Spinal cord (tissue), 10 donors: ENCODE results near the gene CELF4. TPM values are rescaled to one million over a fixed set of nuclear protein-coding genes. Genes with fewer than 3 reads are reported as not detected.

Experiments
- DNase-seq, 6 donors: peaks; one replicate each; pipeline versions ENCODE4 v3.0.0 to v3.0.0-alpha.2; 2013 to 2015; ENCODE audit warnings: low spot score in 6 of 6, low read depth in 4 of 6
- H3K27ac ChIP-seq: one replicate; pipeline ENCODE4 v1.5.1; 2013; ENCODE audit warnings: low read depth, low read length, control low read depth
- H3K27me3 ChIP-seq: one replicate; pipeline ENCODE4 v1.6.1; 2013; ENCODE audit warnings: low read length; ENCODE audit not compliant: control insufficient read depth, insufficient read depth
- H3K36me3 ChIP-seq: one replicate; pipeline ENCODE4 v1.6.1; 2013; ENCODE audit warnings: low read length; ENCODE audit not compliant: control insufficient read depth, insufficient read depth
- H3K4me1 ChIP-seq: one replicate; pipeline ENCODE4 v1.6.1; 2013; ENCODE audit warnings: low read length; ENCODE audit not compliant: control insufficient read depth, insufficient read depth
- H3K4me3 ChIP-seq: one replicate; pipeline ENCODE4 v1.5.1; 2013; ENCODE audit warnings: low read depth, low read length, control low read depth
- H3K9me3 ChIP-seq: one replicate; pipeline ENCODE4 v1.6.1; 2013; ENCODE audit warnings: low read length; ENCODE audit not compliant: control insufficient read depth, insufficient read depth
- WGBS: methylation state at CpG from one replicate; pipeline ENCODE4 v1.1.5; 2013; ENCODE audit warnings: missing lambda C conversion rate; ENCODE audit not compliant: insufficient coverage; 5-methylcytosine and 5-hydroxymethylcytosine counted together
- polyA plus RNA-seq, 2 donors: library from polyadenylated mRNA; unstranded; fragments of 120-200 nt; gene quantifications; one replicate each; pipeline ENCODE4 v1.2.1, GENCODE V29; 2013; ENCODE audit not compliant: insufficient read length in 2 of 2
- total RNA-seq, 2 donors: library from RNA; depleted of rRNA in 1 of 2; stranded (reverse); fragments of 120-200 nt in 1 of 2; fragments of >200 nt in 1 of 2; gene quantifications; one replicate each; pipeline versions ENCODE4 v1.2.3 to v1.2.4, GENCODE V29; 2013 to 2014
- donor health status: healthy.

Gene CELF4
- total and polyA plus RNA-seq, 4 donors, result 26.6 to 139 (median 89.9) TPM

DNA sequence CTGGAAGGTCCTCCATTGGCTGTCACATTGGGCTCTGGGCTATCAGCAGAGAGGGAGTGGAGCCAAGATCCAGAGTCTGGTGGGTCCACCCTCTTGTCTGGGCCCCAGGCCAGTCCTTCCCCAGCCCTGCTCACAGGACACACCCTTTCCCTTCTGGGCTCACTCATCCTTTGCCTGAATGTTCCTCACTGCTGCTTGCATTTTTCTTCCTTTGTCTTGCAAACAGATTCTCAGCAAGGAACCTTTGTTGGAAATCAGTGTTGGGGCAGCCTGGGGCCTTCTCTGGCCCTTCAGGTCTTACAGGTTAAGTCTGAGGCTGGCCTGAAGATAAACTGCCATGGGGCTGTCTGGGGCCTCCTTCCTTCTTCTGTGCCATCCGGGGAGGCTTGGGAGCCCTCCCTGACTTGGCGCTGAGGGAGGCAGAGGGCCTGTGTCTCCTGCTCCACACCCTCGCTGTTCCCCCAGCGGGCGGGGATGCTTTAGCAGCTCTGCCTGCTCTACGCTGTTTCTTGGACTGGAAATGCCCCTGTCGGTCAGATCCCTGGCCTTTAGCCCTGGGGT is 11.5 kb upstream of the CELF4 start:
- peaks cover 2% of the 10 kb centered on the region for H3K27me3 ChIP-seq
- H3K27ac ChIP-seq, result peak overlapping the region; percentile 34
- peaks cover 2% of the 10 kb centered on the region for H3K36me3 ChIP-seq
- H3K4me1 ChIP-seq, result peaks cover 23% of the 10 kb centered on the region
- H3K4me3 ChIP-seq, result no peak overlapping the region
- peak in 1 of 6 donors; percentile 43 for DNase-seq
- WGBS, result 58% methylated on average over 7 of the region's 7 CpGs
- H3K9me3 ChIP-seq, result no peaks in the 10 kb centered on the region

DNA sequence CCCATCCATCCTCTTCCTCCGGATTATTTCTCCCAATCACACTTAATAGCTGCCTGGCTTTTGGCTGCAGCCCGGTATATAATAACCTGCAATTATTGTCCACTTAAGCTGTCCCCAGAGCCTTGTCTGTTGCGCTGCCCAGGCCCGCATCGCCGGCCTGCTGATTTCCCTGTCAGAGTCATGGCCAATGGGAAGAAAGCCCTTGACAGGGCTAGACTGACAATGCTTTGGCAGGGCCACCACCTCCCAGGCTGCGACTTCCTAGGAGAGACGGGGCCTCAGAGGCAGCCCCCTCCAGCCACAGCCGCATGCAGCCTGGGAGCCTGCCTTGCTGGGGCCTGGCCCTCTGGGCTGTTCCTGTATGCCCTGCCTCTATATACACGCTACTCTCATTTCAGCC is 10.0 kb upstream of the CELF4 start:
- Histone ChIP-seq H3K9me3 (no peaks in the 10 kb centered on the region), H3K27me3 (peaks cover 2% of the 10 kb centered on the region), H3K4me1 (peaks cover 24% of the 10 kb centered on the region), H3K27ac (no peak overlapping the region), H3K36me3 (peaks cover 2% of the 10 kb centered on the region), H3K4me3 (no peak overlapping the region)
- no peak for DNase-seq
- WGBS, result 78% methylated on average over 10 of the region's 10 CpGs

DNA sequence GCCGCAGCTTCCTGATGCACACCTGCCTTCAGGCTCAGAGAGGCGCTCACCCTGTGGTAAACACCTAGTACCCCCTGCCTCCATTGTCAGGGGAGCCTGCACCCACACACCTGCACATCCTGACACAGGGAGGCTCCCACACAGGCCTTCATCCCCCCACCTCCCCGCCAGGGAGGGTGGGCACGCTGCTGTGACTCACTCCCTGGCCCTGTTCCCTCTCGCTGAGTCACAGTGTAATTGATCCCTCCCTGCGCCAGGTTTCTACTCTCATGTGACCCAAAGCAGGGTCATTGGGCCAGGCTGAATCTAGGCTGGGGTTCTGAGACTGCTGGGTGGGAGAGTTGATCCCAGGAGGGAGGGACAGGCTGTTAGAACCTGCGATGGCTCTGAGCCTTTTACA is 8.5 kb upstream of the CELF4 start:
- Histone ChIP-seq H3K27me3 (peaks cover 11% of the 10 kb centered on the region), H3K4me1 (peaks cover 27% of the 10 kb centered on the region), H3K4me3 (no peak overlapping the region), H3K36me3 (peaks cover 2% of the 10 kb centered on the region), H3K27ac (no peak overlapping the region), H3K9me3 (no peaks in the 10 kb centered on the region)
- no peak for DNase-seq
- WGBS, result 78% methylated on average over 4 of the region's 7 CpGs

DNA sequence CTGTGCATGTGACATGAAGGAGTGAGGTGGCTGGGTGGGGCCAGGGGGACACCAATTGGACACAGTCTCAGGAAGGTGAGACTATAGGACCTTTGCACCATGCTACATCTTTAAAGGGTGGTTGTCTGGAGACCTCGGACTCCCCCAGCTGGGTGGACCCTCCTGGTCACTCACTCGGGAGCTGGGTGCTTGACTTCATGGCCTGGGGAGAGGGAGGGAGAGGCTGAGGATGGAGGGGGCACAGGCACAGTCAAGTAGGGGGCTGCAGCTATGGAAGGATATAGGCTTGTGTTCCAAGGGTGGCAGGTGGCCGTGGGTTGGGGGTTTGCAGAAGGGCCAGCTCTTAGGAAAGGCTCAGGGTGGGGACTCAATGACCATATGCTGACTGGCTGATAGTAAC is 7.1 kb upstream of the CELF4 start:
- Histone ChIP-seq H3K9me3 (no peaks in the 10 kb centered on the region), H3K4me1 (peaks cover 26% of the 10 kb centered on the region), H3K36me3 (peaks cover 2% of the 10 kb centered on the region), H3K27me3 (peaks cover 25% of the 10 kb centered on the region), H3K27ac (no peak overlapping the region), H3K4me3 (no peak overlapping the region)
- 77% methylated on average over 3 of the region's 3 CpGs for WGBS
- no peak for DNase-seq

DNA sequence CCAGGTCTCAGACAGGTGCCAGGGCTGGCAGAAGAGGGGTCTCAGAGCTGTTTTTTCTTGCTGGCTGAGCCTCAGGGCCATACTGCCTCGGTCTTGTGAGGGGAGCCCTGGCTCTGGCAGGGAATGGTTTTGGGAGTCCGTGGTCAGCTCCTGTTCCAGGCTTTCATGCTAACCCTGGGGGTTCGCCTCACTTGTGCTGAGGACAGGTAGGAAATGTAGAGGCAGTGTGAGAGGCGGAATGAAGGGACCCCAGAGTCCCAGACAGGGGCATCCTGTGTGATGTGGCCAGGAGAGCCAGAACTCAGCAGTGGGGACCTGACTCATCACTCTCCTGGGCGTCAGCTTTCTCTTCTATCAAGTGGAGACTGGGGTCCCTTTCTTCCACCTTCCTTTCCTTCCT is 5.7 kb upstream of the CELF4 start:
- no peak for DNase-seq
- H3K4me1 ChIP-seq, result peaks cover 28% of the 10 kb centered on the region
- peaks cover 31% of the 10 kb centered on the region for H3K27me3 ChIP-seq
- no peak overlapping the region for H3K27ac ChIP-seq
- WGBS, result 63% methylated on average over 5 of the region's 5 CpGs
- no peak overlapping the region for H3K4me3 ChIP-seq
- peaks cover 2% of the 10 kb centered on the region for H3K36me3 ChIP-seq
- no peaks in the 10 kb centered on the region for H3K9me3 ChIP-seq

DNA sequence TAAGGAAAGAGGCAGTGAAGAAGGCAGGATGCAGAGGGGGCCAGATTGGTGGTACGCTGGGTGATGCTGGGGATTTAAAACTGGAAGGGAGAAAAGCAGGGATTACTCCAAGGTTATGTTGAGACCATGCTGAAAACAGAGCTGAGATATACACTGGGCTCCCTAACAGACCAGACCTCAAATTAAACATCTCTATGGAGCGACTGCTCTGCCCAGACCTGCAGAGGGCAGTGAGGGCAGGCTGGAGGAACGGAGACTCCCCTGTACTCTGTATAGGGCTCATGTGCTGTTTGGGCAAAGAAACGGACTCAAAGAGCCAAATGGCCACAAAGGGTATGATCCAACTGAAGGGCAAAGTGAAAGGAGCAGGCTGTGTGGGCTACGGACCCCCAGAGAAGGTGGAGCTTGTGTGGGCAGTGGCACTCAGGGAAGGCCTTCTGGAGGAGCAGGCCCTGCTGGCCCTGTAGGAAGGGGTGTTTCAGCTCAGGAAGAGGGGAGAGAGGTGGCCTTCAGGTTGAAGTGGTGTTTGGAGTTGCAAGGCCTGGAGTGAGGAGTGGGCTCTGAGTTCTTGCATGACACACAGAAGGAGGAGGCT is 4.8 kb upstream of the CELF4 start:
- H3K4me1 ChIP-seq, result peaks cover 33% of the 10 kb centered on the region
- no peak for DNase-seq
- H3K9me3 ChIP-seq, result no peaks in the 10 kb centered on the region
- H3K4me3 ChIP-seq, result no peak overlapping the region
- H3K36me3 ChIP-seq, result peaks cover 2% of the 10 kb centered on the region
- peaks cover 31% of the 10 kb centered on the region for H3K27me3 ChIP-seq
- H3K27ac ChIP-seq, result no peak overlapping the region
- WGBS, result 67% methylated on average over 3 of the region's 5 CpGs

DNA sequence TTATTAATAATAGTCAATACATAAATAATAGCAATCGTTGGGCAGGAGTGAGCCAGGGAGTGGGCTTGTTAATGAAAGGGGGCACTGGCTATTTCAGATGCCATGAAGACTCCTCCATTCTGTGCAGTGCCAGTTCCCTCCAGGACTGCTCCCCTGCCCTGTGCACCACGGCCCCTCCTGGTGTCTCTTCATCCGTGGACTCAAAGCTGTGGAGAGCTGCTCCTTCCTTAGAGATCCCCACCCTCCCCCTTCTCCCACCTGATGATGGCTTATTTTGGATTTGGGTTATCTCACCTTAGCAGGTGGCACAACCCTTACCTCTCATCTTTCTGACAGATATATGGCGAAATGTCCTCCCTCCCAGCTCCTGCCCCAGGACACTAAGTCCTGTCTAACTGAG is 3.1 kb upstream of the CELF4 start:
- Histone ChIP-seq H3K4me1 (peaks cover 40% of the 10 kb centered on the region), H3K36me3 (no peaks in the 10 kb centered on the region), H3K27ac (no peak overlapping the region), H3K27me3 (peaks cover 39% of the 10 kb centered on the region), H3K4me3 (peak overlapping the region; percentile 69), H3K9me3 (no peaks in the 10 kb centered on the region)
- WGBS, result 40% methylated on average over 3 of the region's 4 CpGs
- DNase-seq, result no peak

DNA sequence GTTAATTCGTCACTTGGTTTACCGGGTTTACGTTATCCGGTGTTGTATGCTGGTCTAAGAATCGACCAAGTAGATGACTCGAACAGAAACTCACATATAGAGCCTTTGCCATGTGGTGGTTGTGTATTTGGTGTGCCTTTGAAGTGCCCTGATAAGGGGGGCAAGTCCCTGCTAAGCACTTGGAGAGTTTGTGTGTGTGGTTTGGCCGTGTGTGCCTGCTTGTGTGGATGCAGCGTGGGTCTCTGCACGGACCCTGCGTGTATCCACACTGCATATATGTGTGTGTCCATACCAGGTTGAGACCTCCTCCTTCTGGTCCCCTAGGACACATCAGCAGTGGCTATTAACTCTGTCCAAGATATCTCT is 2.4 kb upstream of the CELF4 start:
- Histone ChIP-seq H3K4me3 (peak overlapping the region; percentile 69), H3K27me3 (peaks cover 39% of the 10 kb centered on the region), H3K9me3 (no peaks in the 10 kb centered on the region), H3K4me1 (peaks cover 40% of the 10 kb centered on the region), H3K36me3 (no peaks in the 10 kb centered on the region), H3K27ac (no peak overlapping the region)
- peak in 1 of 6 donors; percentile 62 for DNase-seq
- 8% methylated on average over 7 of the region's 10 CpGs for WGBS

DNA sequence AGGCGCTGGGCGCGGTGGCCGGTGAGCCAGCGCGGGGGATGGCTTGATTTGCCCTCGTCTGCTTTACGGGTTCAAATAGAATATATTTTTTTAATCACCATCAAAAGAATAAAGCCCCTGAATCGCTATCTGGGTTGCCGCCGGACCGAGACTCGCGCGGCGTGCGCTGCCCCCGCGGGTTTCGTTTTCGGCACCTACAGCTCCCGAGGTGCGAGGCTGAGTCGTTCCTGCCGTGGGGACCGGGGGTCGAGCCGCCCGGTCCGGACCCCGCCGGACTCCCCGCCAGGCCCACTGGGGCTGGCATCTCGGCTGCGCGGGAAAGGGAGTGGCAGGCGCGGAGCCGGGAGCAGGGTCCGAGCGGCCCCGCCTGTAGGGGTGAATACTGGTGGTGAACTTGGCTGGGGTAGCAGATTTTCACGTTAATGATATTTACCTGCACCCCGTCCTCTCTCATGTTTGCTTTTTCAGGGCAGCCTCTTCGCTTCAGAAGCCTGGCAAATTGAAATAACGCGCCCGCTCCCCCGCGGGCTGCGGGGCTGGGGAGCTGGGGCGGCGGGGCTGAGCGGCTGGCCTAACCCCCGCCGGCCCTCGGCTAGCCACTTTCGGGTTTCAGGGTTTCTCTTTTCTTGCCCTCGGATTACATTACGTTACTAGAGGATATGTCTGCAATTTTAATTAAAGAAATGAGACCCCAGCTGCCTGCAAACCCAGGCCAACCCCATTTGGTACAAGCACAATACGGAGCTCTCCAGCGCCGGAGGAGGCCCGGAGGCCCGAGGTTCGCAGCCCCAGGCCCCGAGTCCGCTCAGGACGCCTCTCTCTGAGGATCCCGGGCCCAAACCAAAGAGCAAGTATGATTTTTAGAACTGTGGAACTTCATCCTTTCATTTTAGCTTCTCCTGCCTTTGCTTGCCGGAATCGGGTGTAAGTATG is 1.7 kb upstream of the CELF4 start:
- DNase-seq, result peak in 2 of 6 donors; percentile 60 to 68

More for the DNA sequence above, 1.7 kb upstream of the CELF4 start:
- Histone ChIP-seq H3K27ac (no peak overlapping the region), H3K9me3 (no peaks in the 10 kb centered on the region), H3K4me3 (peak overlapping the region; percentile 69), H3K4me1 (peaks cover 40% of the 10 kb centered on the region), H3K27me3 (peaks cover 39% of the 10 kb centered on the region), H3K36me3 (no peaks in the 10 kb centered on the region)
- WGBS, result under 1% methylated on average over 52 of the region's 72 CpGs
